Gastroesophageal sphincter (tissue), 3 donors: ENCODE data around the gene MMP24.

Experiments used
- CTCF ChIP-seq, 4 experiments: fragments of 200-600 bp in 2 of 4; fragments of 450-650 bp in 2 of 4; sonication (generic) in 1 of 4; IDR thresholded peaks; one replicate each; pipeline ENCODE4 v1.5.1; 2017 to 2019; ENCODE audit warnings: antibody characterized with exemption in 4 of 4, mild to moderate bottlenecking in 2 of 4, moderate library complexity in 2 of 4
- EP300 ChIP-seq: sonication (generic); formaldehyde crosslinking; IDR thresholded peaks from one replicate; pipeline ENCODE4 v1.6.1; 2017; ENCODE audit warnings: antibody characterized with exemption, mild to moderate bottlenecking
- POLR2AphosphoS5 ChIP-seq: sonication (generic); formaldehyde crosslinking; IDR thresholded peaks from one replicate; pipeline ENCODE4 v1.6.1; 2017; ENCODE audit warnings: antibody characterized with exemption

GRCh38 chr20:35296101-35296554, 69.6 kb downstream of the MMP24 start:
- TF ChIP-seq CTCF (IDR thresholded peaks at IDR 0.05) (no peak), POLR2AphosphoS5 (no peak), EP300 (no peak)
